Measurements from ENCODE around the gene SOD1.

- TF ChIP-seq POLR2A (IDR thresholded peaks at IDR 0.05; ENCODE audit: low read depth, low read length), result no peak
- TF ChIP-seq CTCF (IDR thresholded peaks at IDR 0.05; ENCODE audit: extremely low read depth in 1 of 2, insufficient read depth in 1 of 2, low read depth in 1 of 2, low read length in 2 of 2), result no peak
- TF ChIP-seq POLR2AphosphoS5 (IDR thresholded peaks at IDR 0.05; ENCODE audit: insufficient read depth, low read depth, low read length), result no peak
- TF ChIP-seq FOS (IDR thresholded peaks at IDR 0.05; ENCODE audit: borderline replicate concordance, insufficient read depth, low read length), result no peak
- TF ChIP-seq EZH2 (IDR thresholded peaks at IDR 0.05; ENCODE audit: borderline replicate concordance, low read depth, low read length, severe bottlenecking), result no peak
- TF ChIP-seq MYC (IDR thresholded peaks at IDR 0.05; ENCODE audit: low read depth, low read length), result no peak
- no peak for TF ChIP-seq MAX (IDR thresholded peaks at IDR 0.05; ENCODE audit: insufficient read depth, insufficient read length)
- no peak for TF ChIP-seq JUN (IDR thresholded peaks at IDR 0.05; ENCODE audit: borderline replicate concordance, insufficient read depth, insufficient read length, low read depth)
Observed at GRCh38 chr21:31682620-31683019, 23.1 kb downstream of the SOD1 start.

Data from endothelial cell of umbilical vein (primary cell).